Thyroid gland (tissue), 4 donors: ENCODE data around the gene OCA2.

Experiments used
- POLR2A ChIP-seq, 2 donors: fragments of 450-650 bp; IDR thresholded peaks; one replicate each; pipeline ENCODE4 v1.6.1; 2017; ENCODE audit warnings: antibody characterized with exemption in 2 of 2, mild to moderate bottlenecking in 2 of 2, moderate library complexity in 1 of 2
- TF ChIP-seq, protein P1 (sequence below), 6 experiments: fragments of 200-600 bp in 3 of 6; fragments of 450-650 bp in 3 of 6; sonication (generic) in 3 of 6; IDR thresholded peaks; one replicate each; pipeline ENCODE4 v1.5.1; 2016 to 2019; ENCODE audit warnings: antibody characterized with exemption in 6 of 6, mild to moderate bottlenecking in 2 of 6, inconsistent platforms in 1 of 6, moderate library complexity in 1 of 6

- TF ChIP-seq, protein P1, sequence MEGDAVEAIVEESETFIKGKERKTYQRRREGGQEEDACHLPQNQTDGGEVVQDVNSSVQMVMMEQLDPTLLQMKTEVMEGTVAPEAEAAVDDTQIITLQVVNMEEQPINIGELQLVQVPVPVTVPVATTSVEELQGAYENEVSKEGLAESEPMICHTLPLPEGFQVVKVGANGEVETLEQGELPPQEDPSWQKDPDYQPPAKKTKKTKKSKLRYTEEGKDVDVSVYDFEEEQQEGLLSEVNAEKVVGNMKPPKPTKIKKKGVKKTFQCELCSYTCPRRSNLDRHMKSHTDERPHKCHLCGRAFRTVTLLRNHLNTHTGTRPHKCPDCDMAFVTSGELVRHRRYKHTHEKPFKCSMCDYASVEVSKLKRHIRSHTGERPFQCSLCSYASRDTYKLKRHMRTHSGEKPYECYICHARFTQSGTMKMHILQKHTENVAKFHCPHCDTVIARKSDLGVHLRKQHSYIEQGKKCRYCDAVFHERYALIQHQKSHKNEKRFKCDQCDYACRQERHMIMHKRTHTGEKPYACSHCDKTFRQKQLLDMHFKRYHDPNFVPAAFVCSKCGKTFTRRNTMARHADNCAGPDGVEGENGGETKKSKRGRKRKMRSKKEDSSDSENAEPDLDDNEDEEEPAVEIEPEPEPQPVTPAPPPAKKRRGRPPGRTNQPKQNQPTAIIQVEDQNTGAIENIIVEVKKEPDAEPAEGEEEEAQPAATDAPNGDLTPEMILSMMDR (IDR thresholded peaks at IDR 0.05): no peak
- TF ChIP-seq POLR2A (IDR thresholded peaks at IDR 0.05): no peak
Observed at GRCh38 chr15:28129231-28129848, 30.2 kb upstream of the OCA2 start.
